Hematopoietic multipotent progenitor cell (in vitro differentiated cells): ENCODE measurements around the gene BPIFB3. TPM values are rescaled to one million over a fixed set of nuclear protein-coding genes. Genes with fewer than 3 reads are reported as not detected.

Source experiments
- DNase-seq, 3 donors: peaks; one replicate each; pipeline ENCODE4 v3.0.0-alpha.2; 2011 to 2015; ENCODE audit warnings: low read depth in 2 of 3, low spot score in 2 of 3
- total RNA-seq: library from RNA; depleted of rRNA; stranded (reverse); fragments of >200 nt; gene quantifications from one replicate; pipeline ENCODE4 v1.2.3, GENCODE V29; 2012

Gene BPIFB3, protein sequence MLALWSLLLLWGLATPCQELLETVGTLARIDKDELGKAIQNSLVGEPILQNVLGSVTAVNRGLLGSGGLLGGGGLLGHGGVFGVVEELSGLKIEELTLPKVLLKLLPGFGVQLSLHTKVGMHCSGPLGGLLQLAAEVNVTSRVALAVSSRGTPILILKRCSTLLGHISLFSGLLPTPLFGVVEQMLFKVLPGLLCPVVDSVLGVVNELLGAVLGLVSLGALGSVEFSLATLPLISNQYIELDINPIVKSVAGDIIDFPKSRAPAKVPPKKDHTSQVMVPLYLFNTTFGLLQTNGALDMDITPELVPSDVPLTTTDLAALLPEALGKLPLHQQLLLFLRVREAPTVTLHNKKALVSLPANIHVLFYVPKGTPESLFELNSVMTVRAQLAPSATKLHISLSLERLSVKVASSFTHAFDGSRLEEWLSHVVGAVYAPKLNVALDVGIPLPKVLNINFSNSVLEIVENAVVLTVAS
- not detected for total RNA-seq

DNA sequence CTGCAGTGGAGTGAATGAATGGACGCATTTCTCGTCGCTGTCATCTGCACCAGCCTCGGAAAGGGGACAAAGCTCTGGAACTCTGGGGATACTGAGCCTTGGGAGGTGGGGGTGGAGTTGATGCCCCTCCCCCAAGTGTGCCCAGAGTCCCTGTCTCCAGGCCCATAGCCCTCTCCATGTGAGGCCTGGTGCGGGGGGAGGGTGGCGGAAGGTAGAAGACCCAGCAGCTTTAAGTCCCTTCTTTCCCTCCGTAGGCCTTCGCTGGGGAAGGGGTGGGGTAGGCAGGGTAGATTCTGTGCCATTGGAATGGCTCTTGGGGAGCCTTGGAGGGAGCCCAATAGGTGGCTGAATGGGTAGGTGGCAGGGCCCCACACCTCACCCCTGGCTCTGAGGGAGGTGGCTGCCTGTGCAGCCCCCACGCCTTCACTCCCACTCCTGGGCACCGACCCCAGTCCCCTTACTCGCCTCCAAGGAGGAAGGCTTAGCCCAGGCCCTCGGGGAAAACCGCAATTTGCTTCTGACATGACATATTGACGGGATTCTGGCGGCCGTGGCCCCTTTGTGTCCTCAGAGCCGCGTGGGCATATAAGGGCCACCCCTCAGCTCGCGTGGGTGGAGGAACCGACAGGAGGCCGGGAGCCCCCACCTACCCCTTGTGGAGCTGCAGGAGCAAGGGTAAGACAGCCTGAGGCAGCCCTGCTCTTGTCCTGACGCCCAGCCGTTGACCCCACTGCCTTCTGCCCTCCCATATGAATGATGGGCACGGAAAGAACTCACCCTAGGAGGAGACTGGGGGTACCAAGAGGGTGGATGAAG lies at the start of gene BPIFB3:
TSS of gene BPIFB3 (plus strand) at position 613 of the 816 bp plus-strand sequence. CDS start 1,533 bp downstream, outside the sequence.
- DNase-seq = no peak

GRCh38 chr20:33004141-33004751 lies 49.5 kb upstream of the BPIFB3 start, which contains the start of gene SUN5:
TSS of gene SUN5 (minus strand) at chr20:33004433. CDS start at chr20:33004340, 93 bp downstream.
- no peak for DNase-seq

DNA sequence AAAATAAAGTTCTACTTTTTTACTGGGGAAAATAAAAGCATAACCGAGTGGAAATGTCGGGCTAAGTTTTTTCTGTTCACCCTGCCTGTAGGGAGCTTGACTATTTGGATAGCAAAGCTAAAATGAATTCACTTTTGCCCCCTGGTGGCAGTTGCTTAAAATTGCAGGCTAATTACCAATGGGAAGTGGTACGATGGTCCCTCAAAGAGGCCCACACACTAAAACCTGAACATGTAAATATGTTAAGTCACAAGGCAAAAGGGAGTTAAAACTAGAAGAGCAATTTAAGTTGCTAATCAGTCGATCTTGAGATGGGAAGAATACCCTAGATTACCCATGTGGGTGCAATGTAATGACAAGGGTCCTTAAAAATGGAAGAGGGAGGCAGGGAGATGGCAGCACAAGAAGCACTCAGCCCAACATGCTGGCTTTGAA lies 48.6 kb upstream of the BPIFB3 start:
- DNase-seq = peak in 2 of 3 donors; percentile 9 to 40

DNA sequence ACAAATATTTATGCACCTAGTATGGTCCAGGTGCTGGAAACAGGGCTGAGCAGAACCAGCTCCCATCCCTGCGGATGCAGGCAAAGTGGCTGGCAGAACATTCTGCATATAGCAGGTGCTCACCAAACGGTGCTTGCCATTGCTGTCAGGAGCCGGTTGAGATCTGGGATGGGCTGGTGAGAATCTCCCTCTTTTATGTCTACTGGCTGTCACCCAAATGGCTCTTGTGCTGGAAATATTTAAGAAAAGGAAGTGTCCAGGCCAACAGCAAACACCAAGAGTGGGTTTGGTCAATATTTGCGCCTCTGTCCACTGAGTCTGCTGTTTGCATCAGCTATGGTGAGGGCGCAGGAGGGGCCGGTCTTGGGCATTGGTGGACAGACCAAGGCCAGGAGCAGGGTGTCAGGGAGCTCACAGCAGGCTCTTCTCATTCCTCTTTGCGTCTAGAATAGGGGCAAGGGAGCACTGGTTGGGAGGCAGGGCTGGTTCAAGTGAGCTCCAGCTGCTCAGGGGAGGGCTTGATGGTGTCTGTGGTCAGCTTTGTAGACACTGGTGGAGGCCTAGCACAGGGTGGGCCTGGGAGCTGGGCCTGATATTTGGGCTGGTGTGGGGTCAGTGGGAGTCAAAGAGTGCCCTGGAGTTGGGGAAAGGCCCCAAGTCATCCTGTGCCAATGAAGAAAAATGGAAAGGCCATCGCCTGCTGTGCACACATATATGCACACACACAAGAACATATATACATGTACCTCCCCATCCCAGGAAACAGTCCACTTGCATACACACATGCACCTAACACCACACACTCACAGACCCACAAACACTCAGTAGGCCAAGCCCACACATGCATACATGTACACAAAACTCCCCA lies 47.6 kb upstream of the BPIFB3 start:
- no peak for DNase-seq

GRCh38 chr20:33006776-33007375 lies 46.8 kb upstream of the BPIFB3 start:
- no peak for DNase-seq

- DNase-seq = no peak
Observed at GRCh38 chr20:33007376-33008335, 46.0 kb upstream of the BPIFB3 start, which contains the start of gene BPIFB2. TSS of gene BPIFB2 (plus strand) at chr20:33007704. CDS start at chr20:33008575, 871 bp downstream.

DNA sequence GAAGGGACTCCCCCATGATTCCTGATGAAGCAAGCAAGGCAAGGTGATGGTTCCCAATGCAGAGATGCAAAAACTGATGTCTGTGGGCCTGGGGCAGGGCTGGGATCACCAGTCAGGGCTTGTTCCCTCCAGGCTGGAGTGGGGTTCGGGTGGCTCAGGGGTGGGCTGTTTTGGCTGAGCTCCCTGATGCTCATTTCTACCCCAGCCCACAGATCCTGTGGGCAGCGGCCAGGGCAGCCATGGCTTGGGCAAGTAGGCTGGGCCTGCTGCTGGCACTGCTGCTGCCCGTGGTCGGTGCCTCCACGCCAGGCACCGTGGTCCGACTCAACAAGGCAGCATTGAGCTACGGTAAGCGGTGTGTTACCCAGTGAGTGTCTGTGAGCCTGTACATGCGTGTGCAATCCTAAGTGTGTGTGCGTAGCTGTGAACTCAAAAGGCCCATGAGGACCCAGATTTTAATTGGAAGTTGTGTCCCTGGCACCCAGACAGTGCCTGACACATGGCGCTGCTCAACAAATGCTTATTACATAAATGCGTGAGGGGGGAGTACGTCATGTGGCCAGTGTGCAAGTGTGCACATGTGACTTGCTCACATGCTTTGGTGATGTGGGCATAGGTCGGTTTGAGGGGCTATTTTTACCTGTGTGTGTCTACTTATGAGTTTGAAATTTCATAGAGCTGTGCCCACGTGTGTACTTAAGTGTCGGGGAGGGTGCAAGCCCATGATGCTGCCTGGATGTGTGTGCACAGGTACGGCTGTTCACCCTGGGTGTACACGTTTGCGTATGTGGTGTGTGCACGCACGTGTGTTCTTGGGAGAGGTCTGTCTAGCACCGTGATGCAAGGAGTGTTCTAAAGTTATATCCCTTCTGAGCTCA lies 45.1 kb upstream of the BPIFB3 start:
- no peak for DNase-seq

DNA sequence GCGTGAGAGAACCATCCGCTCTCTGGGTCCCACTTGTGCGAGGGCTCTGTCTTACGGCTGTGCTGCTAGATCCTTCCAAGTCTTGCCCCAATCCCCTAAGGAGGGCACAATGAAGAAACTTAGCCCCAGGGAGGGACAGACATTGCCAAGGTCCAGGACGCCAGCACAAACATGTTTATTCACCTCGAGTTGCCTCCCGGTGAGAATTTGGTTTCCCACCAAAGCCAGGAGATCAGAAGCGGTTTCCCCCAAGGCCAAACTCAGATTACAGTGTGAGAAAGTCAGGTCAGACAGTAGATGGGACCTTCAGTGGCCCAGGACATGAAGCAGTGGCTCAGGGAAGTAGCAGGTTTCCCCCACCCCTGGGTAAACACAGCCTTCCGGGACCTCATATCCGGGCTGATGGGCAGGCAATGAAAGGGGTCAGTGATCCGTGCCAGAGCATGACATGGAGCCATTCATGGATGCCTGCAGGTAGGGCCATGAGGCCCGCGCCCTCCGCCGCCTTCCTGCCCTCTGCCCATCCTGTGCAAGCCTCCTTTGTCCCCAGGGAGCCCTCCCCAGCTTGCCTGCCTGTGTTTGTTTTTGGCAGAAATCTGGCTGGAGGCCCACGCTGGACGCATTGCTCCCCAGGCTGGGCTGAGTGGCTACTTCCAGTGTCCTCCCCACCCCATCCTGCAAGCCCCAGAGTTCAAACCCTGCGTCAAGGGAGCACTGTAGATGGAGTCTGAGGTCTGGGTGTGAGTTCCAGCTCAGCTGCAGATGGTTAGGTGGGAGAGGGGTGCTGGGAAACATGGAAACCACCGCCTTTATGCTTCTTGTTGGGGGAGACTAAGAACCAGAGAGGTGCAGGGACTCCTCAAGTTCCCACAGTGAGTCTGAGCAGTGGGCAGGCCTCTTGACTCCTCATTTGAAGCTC lies 44.2 kb upstream of the BPIFB3 start:
- no peak for DNase-seq

GRCh38 chr20:33010133-33010504 lies 43.6 kb upstream of the BPIFB3 start:
- DNase-seq = no peak

GRCh38 chr20:33010674-33011449 lies 42.8 kb upstream of the BPIFB3 start:
- DNase-seq = no peak

GRCh38 chr20:33012327-33013189 lies 41.1 kb upstream of the BPIFB3 start:
- DNase-seq = no peak

DNA sequence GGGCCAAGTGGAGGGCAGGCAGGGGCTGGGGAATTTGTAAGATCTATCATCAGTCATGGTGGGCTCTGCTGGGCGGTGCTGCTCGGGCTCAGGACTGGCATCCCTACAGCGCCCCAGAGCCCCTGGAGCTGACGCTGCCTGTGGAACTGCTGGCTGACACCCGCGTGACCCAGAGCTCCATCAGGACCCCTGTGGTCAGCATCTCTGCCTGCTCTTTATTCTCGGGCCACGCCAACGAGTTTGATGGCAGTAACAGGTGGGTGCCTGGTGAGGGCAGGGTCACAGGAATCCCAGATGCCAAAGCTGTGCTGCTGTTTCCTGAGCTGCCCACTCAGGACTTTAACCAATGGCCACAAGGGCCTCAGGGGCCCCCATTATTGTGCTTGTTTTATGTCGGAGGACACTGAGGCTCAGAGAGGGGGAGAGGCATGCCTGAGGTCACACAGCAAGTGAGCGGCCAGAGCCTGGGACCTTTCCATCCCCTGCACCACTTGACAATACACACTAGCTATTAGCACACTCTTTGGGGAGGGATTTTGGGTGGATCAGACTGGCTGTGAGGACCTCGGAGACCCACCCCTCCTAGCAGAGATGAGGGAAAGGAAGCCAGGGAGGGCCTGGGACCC lies 39.9 kb upstream of the BPIFB3 start:
- no peak for DNase-seq

DNA sequence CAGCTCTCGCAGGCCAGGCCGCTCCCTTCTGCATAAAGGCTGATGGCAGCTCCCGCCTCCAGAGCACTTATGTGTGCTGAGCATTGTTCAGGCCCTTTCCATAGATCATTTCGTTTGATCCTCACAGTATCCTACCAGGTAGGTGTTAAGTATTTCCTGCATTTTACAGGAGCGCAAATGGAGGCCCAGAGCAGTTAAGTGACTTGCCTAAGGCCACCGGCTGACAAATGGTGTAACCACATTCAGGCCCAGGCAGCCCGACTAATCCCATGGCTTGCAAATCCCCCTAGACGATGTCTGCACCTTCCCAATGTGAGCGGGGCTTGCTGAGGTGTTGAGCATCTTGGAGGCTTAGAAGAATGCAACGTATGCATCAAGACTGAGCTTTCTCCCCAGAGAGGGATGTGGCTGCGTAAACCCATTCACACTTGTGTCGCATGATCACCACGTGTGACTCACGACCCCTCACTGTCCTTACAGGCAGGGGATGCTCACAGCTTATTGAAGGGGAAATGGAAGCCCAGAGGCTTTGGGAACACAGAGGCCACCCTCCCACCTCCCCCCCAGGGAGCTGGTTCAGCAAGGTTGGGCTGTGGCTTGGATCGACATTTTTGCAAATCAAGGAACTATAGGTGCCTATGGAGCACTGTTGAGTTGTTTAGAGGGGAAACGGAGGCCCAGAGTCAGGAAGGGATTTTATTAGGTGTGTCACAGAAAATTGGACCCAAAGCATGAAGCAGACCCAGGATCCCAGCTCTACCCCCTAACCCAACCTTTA lies 39.2 kb upstream of the BPIFB3 start:
- DNase-seq = no peak

DNA sequence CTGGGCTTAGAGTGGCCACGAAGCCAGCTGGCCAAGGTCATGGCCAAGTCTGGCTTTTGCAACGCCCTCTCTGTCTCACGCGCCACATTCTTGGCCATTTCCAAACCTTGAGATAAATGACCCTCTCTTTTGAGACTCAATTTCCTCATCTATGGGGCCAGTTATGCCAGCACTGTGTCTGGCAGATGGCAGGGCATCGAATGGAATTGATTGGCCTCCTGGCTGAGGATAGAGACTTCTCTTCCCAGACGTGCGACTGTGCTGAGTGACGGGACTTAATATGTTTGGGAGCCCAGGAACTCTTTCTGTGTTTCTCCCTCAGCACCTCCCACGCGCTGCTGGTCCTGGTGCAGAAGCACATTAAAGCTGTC lies 38.6 kb upstream of the BPIFB3 start:
- no peak for DNase-seq
